Retinal pigment epithelial cell (primary cell): ENCODE measurements around the gene RLN3.

Source experiments
- DNase-seq: peaks from one replicate; pipeline ENCODE4 v3.0.0-alpha.2; 2010; ENCODE audit warnings: low read depth
- H3K4me3 ChIP-seq: 2 replicates; pipeline ENCODE4 v1.5.1; 2011; ENCODE audit warnings: mild to moderate bottlenecking, low read length, control low read depth, moderate library complexity
- TF ChIP-seq, protein P1 (sequence below): conservative IDR thresholded peaks from 2 replicates; pipeline ENCODE4 v1.5.1; 2011; ENCODE audit warnings: low read depth, low read length, control low read depth, inconsistent platforms

The RLN3 gene

DNA sequence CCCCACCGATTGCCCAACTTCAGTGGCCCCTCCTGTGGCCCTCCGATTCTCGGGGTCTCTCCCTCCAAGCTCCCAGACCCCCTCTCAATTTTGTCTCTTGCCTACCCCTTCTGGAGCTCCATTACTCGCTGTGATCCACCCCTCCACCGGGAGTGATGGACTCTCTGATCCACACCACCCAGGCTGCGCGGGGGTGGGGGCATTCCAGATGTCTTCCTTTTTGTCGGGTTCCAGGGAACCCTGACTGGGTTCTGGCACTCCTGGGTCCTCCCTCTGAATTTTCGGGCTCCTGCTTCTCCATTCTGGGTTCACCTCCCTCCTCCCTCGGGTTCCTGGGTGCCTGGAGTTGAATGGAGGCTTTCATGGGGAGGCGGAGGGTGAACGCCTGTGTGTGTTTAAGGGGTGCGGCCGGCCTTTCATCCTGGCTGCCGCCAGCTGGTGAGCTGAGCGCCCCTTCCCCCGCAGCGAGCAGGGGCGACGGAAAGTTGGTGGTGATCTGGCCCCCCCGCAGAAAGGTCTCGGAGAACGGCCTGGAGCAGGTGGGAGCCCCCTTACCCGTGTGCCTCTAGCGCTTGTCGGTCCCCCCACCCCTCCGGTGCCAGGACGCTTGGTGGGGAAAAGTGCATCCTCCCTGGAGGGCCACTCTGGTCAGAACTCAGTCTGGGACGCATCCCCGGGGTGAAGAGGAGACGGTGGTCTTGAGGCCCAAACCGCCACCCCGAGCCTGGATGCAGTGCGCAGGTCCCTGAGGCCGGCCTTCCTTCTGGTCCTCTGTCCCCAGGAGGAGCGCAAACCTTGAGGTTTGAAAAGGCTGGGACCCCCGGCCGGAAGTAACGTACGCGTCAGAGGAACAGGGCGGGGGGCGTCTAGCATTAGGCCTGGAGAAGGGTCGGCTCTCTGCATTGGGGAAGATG, 46.2 kb downstream of the RLN3 start:
- no peak for DNase-seq
- TF ChIP-seq, protein P1, sequence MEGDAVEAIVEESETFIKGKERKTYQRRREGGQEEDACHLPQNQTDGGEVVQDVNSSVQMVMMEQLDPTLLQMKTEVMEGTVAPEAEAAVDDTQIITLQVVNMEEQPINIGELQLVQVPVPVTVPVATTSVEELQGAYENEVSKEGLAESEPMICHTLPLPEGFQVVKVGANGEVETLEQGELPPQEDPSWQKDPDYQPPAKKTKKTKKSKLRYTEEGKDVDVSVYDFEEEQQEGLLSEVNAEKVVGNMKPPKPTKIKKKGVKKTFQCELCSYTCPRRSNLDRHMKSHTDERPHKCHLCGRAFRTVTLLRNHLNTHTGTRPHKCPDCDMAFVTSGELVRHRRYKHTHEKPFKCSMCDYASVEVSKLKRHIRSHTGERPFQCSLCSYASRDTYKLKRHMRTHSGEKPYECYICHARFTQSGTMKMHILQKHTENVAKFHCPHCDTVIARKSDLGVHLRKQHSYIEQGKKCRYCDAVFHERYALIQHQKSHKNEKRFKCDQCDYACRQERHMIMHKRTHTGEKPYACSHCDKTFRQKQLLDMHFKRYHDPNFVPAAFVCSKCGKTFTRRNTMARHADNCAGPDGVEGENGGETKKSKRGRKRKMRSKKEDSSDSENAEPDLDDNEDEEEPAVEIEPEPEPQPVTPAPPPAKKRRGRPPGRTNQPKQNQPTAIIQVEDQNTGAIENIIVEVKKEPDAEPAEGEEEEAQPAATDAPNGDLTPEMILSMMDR: no peak
- H3K4me3 ChIP-seq: peak overlapping the region; percentile 70

GRCh38 chr19:14078411-14078810, 50.5 kb downstream of the RLN3 start:
- no peak overlapping the region for H3K4me3 ChIP-seq
- no peak for DNase-seq
- TF ChIP-seq, protein P1: no peak
